HL-60 (cell line): Measurements from ENCODE around the gene INVS.

Experiments used
- DNase-seq, 2 experiments: peaks; one replicate each; pipeline ENCODE4 v3.0.0-alpha.2; 2010 to 2020; ENCODE audit warnings: low read depth in 1 of 2, low spot score in 1 of 2
- H3K27ac ChIP-seq: fragments of 250-450 bp; sonication (Bioruptor Pico); replicated peaks from 2 replicates; pipeline ENCODE4 v1.5.1; 2020; ENCODE audit warnings: mild to moderate bottlenecking, moderate library complexity
- H3K27me3 ChIP-seq: fragments of 250-450 bp; sonication (Bioruptor Pico); 2 replicates; pipeline ENCODE4 v1.5.1; 2021; ENCODE audit warnings: mild to moderate bottlenecking, moderate library complexity; ENCODE audit not compliant: insufficient read depth, poor library complexity, severe bottlenecking
- H3K4me3 ChIP-seq: replicated peaks from 2 replicates; pipeline ENCODE4 v1.5.1; 2011; ENCODE audit warnings: mild to moderate bottlenecking, control low read depth, low read length; ENCODE audit not compliant: insufficient read depth
- CTCF ChIP-seq: IDR thresholded peaks from one replicate; pipeline ENCODE4 v1.5.1; 2011; ENCODE audit warnings: low read length, control low read depth, inconsistent platforms; ENCODE audit not compliant: insufficient read depth
- GABPA ChIP-seq: IDR thresholded peaks from 2 replicates; pipeline ENCODE4 v1.6.1; 2012; ENCODE audit warnings: low read depth
- POLR2AphosphoS5 ChIP-seq: IDR thresholded peaks from 2 replicates; pipeline ENCODE4 v1.6.1; 2012; ENCODE audit warnings: low read depth
- REST ChIP-seq: IDR thresholded peaks from 2 replicates; pipeline ENCODE4 v1.6.1; 2012; ENCODE audit warnings: low read depth; ENCODE audit not compliant: insufficient replicate concordance
- SPI1 ChIP-seq: IDR thresholded peaks from 2 replicates; pipeline ENCODE4 v1.6.1; 2012; ENCODE audit warnings: low read depth, mild to moderate bottlenecking, borderline replicate concordance

The INVS gene

GRCh38 chr9:100290714-100291113 lies 191.7 kb downstream of the INVS start:
- no peak for TF ChIP-seq POLR2AphosphoS5
- TF ChIP-seq REST = no peak
- no peak overlapping the region for H3K27ac ChIP-seq
- no peak for DNase-seq
- H3K4me3 ChIP-seq = no peak overlapping the region
- H3K27me3 ChIP-seq = no peaks in the 10 kb centered on the region

- TF ChIP-seq REST (no peak), GABPA (no peak), CTCF (no peak), POLR2AphosphoS5 (no peak), SPI1 (no peak)
- no peak for DNase-seq
- H3K27me3 ChIP-seq = no peaks in the 10 kb centered on the region
- H3K4me3 ChIP-seq = no peak overlapping the region
- H3K27ac ChIP-seq = no peak overlapping the region
Observed at GRCh38 chr9:100292414-100292813, 193.4 kb downstream of the INVS start.

GRCh38 chr9:100294341-100294740 lies 195.3 kb downstream of the INVS start:
- no peak overlapping the region for H3K27ac ChIP-seq
- no peaks in the 10 kb centered on the region for H3K27me3 ChIP-seq
- DNase-seq = no peak
- no peak overlapping the region for H3K4me3 ChIP-seq
- TF ChIP-seq SPI1 (no peak), GABPA (no peak), CTCF (no peak), REST (no peak), POLR2AphosphoS5 (no peak)

GRCh38 chr9:100294806-100295205 lies 195.8 kb downstream of the INVS start:
- Histone ChIP-seq H3K4me3 (no peak overlapping the region), H3K27me3 (no peaks in the 10 kb centered on the region), H3K27ac (no peak overlapping the region)
- no peak for DNase-seq
- TF ChIP-seq CTCF (no peak), GABPA (no peak), REST (no peak), POLR2AphosphoS5 (no peak), SPI1 (no peak)
